Measurements from ENCODE around the gene LSAMP. TPM values are rescaled to one million over a fixed set of nuclear protein-coding genes. Genes with fewer than 3 reads are reported as not detected.

Gene LSAMP
- total RNA-seq, 4 donors from 2014 or later: 4.3 to 5.2 (median 5.0) TPM

- Histone ChIP-seq H3K4me3 (no peak overlapping the region), H3K4me1 (no peaks in the 10 kb centered on the region), H3K36me3 (no peaks in the 10 kb centered on the region), H3K9me3 (no peaks in the 10 kb centered on the region), H3K27ac (no peak overlapping the region), H3K27me3 (no peaks in the 10 kb centered on the region)
- WGBS: 89% methylated on average over 2 of the region's 2 CpGs
- DNase-seq (ENCODE audit: low spot score in 2 of 2): no peak
- no peak for TF ChIP-seq POLR2AphosphoS5 (IDR thresholded peaks at IDR 0.05)
- TF ChIP-seq CTCF (IDR thresholded peaks at IDR 0.05): no peak
- no peak for TF ChIP-seq EP300 (IDR thresholded peaks at IDR 0.05)
- TF ChIP-seq POLR2A (IDR thresholded peaks at IDR 0.05): no peak
These were observed 508.2 kb downstream of the LSAMP start for GRCh38 chr3:115937054-115937453.

GRCh38 chr3:115932807-115933206, 512.5 kb downstream of the LSAMP start:
- H3K9me3 ChIP-seq: no peaks in the 10 kb centered on the region
- WGBS: 89% methylated on average over 7 of the region's 7 CpGs
- H3K36me3 ChIP-seq: no peaks in the 10 kb centered on the region
- H3K4me1 ChIP-seq: no peaks in the 10 kb centered on the region
- TF ChIP-seq EP300 (IDR thresholded peaks at IDR 0.05) (no peak), POLR2A (IDR thresholded peaks at IDR 0.05) (no peak), CTCF (IDR thresholded peaks at IDR 0.05) (no peak)
- H3K27me3 ChIP-seq: no peaks in the 10 kb centered on the region
- no peak overlapping the region for H3K27ac ChIP-seq
- no peak overlapping the region for H3K4me3 ChIP-seq
- no peak for DNase-seq (ENCODE audit: low spot score in 2 of 2)

- 66% methylated on average over 2 of the region's 2 CpGs for WGBS
These were observed 513.7 kb downstream of the LSAMP start for GRCh38 chr3:115931581-115931980.

GRCh38 chr3:115930922-115931321, 514.4 kb downstream of the LSAMP start:
- Histone ChIP-seq H3K4me1 (no peaks in the 10 kb centered on the region), H3K4me3 (no peak overlapping the region), H3K27ac (no peak overlapping the region), H3K27me3 (no peaks in the 10 kb centered on the region), H3K9me3 (no peaks in the 10 kb centered on the region), H3K36me3 (no peaks in the 10 kb centered on the region)
- DNase-seq (ENCODE audit: low spot score in 2 of 2): no peak
- WGBS: 31% methylated on average over 3 of the region's 3 CpGs
- no peak for TF ChIP-seq CTCF (IDR thresholded peaks at IDR 0.05)

More at GRCh38 chr3:115931581-115931980, 513.7 kb downstream of the LSAMP start:
- TF ChIP-seq POLR2AphosphoS5 (IDR thresholded peaks at IDR 0.05) (no peak), POLR2A (IDR thresholded peaks at IDR 0.05) (no peak), CTCF (IDR thresholded peaks at IDR 0.05) (no peak), EP300 (IDR thresholded peaks at IDR 0.05) (no peak)
- no peak overlapping the region for H3K27ac ChIP-seq
- H3K27me3 ChIP-seq: no peaks in the 10 kb centered on the region
- no peak overlapping the region for H3K4me3 ChIP-seq
- no peaks in the 10 kb centered on the region for H3K4me1 ChIP-seq
- H3K36me3 ChIP-seq: no peaks in the 10 kb centered on the region
- no peaks in the 10 kb centered on the region for H3K9me3 ChIP-seq
- no peak for DNase-seq (ENCODE audit: low spot score in 2 of 2)

- no peak overlapping the region for H3K4me3 ChIP-seq
- TF ChIP-seq CTCF (IDR thresholded peaks at IDR 0.05): no peak
- no peak for TF ChIP-seq POLR2AphosphoS5 (IDR thresholded peaks at IDR 0.05)
- no peak for TF ChIP-seq POLR2A (IDR thresholded peaks at IDR 0.05)
- TF ChIP-seq EP300 (IDR thresholded peaks at IDR 0.05): no peak
- 75% methylated on average over 2 of the region's 2 CpGs for WGBS
- no peaks in the 10 kb centered on the region for H3K4me1 ChIP-seq
- H3K36me3 ChIP-seq: no peaks in the 10 kb centered on the region
- DNase-seq (ENCODE audit: low spot score in 2 of 2): no peak
- H3K27me3 ChIP-seq: no peaks in the 10 kb centered on the region
- no peaks in the 10 kb centered on the region for H3K9me3 ChIP-seq
- no peak overlapping the region for H3K27ac ChIP-seq
These were observed 515.1 kb downstream of the LSAMP start for GRCh38 chr3:115930168-115930567.
